ENCODE results near the gene FOXN3.

GRCh38 chr14:89198544-89199329 lies 218.3 kb downstream of the FOXN3 start:
- TF ChIP-seq CTCF (IDR thresholded peaks at IDR 0.05) (no peak), POLR2A (IDR thresholded peaks at IDR 0.05) (no peak)
